NCI-H2227 (cell line): Measurements from ENCODE around the gene RAB3D.
"Not testable (repeated sequence)": the region's sequence is repeated elsewhere in the genome, so short reads cannot be mapped to it uniquely, and the experiment has no call there.

ENCODE experiments used
- DNase-seq: peaks from one replicate; lab custom pipeline; 2025; ENCODE audit not compliant: unreplicated experiment; lab: John Stamatoyannopoulos, UW

Gene RAB3D

DNA sequence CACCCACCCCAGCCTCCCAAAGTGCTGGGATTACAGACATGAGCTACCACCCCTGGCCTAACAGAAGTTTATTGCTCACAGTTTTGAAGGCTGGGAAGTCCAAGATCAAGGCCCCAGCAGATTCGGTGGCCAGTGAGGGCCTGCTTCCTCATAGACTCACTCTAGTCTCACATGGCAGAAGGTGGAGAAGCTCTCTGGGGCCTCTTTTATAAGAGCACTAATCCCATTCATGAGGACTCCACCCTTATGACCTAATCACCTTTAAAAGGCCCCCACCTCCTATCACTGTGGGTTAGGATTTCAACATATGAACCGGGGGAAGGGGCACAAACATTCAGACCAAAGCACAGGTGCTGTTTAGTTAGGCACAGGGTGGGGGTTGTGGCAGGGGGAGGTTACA lies 28.1 kb upstream of the RAB3D start:
- no peak for DNase-seq

DNA sequence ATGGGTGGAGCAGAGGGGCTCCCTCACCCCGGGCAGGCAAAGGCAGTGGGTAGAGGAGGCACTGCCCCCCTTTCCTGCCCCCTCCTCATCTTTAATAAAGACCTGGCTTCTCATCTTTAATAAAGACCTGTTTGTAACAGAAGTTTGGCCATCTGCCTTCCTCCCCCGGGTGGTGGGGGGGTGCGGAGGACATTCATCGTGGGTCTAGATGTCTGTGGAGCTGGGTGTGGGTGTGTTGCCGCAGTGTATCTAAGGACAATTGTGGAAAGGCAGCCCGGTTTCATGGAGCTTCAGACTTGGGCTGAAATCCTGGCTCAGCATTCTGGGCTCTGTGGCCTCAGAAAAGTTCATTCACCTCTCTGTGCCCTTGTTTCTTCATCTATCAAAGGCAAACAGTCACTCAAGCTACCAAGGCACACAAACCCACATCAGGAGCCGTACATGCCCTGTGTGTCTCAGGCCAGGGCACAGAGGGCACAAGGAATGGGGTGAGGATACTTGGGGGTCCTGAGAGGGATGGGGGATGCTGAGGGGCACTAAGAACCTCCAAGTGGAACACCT lies 26.2 kb upstream of the RAB3D start:
- no peak for DNase-seq

DNA sequence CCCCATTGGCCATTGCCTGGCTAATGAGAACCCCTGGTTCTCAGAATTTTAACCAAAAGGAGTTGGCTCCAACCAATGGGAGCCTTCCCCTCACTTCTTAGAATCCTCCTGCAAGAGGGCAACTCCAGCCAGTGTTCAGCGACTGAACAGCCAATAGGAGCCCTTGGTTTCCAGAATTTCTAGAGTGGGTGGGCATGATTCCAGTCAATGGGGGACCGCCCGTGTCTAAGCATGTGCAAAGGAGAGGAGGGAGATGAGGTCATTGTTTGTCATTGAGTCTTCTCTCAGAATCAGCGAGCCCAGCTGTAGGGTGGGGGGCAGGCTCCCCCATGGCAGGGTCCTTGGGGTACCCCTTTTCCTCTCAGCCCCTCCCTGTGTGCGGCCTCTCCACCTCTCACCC lies 25.5 kb upstream of the RAB3D start:
- no peak for DNase-seq

DNA sequence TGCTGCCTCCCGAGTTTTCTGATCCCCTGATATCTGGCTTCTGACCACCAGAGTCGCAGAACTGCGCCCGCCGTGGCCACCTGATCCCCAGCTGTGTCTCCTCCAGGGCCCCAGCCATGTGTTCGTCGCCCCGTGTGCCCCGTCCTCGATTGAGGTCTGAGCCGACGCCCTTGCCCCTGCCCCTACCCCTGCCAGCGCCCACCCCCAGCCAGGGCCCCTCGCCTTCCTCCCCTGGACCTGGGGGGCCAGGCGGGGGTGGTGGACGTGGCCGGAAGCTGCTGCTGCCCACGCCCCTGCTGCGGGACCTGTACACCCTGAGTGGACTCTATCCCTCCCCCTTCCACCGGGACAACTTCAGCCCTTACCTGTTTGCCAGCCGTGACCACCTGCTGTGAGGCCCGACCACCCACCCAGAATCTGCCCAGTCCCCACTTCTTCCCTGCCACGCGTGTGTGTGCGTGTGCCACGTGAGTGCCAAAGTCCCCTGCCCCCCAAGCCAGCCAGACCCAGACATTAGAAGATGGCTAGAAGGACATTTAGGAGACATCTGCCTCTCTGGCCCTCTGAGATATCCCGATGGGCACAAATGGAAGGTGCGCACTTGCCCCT lies 24.9 kb upstream of the RAB3D start:
- DNase-seq: no peak

DNA sequence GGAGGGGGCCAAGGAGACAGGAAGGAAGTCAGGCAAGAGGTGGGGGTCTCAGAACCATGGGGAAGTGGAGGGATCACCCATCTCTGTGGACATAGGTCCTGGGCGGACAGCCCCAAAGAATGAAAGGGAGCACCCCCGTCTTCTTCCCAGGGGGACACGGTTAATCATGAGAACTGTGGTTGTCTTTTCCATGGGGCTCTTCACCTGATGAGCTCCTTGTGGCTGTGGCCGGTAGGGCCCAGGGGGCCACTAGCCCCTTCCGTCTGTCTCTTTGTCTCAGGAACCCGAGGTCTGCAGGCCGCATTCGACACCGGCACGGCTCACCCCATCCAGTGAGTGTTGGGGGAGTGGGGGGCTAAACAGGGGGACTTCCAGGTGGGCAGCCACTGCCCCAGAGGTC lies 24.4 kb upstream of the RAB3D start:
- no peak for DNase-seq

DNA sequence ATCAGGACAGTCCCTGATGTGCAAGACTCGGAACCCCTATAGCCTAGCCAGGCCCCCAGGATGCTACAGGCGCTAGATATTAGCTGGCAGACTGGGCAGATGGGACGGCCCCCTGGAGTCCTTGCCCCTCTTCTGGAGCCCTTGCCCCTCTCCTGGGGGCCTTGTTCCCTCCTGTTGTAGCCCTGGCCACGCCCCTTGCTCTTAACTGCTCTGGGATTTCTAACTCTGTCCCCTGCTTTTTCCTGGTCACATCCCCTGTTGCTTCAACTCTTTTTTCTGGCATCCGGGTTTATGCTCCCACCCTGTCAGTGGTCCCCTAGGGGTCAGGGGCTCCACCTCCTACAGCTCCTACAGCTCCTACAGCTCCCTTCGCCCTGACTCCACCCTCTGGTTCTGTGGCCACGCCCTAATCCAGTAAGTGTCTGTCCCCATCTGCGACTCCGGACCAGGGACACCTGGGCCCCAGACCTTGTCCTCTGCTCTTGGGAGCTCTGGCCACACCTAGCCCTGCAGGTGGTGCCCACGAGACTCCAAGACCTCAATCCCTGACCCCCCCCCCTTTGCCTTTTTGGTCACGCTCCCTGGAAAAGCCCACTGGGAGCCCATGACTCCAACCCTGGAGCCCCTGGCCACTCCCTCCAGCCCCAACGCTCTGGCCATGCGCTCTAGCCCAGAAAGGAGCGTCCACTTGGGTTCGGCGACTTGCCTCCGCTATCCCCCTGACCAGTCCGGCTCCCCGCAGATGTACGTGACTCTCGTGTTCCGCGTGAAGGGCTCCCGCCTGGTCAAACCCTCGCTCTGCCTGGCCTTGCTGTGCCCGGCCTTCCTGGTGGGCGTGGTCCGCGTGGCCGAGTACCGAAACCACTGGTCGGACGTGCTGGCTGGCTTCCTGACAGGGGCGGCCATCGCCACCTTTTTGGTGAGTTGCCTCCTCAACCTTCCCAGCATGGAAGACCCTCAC lies 22.6 kb upstream of the RAB3D start:
- no peak for DNase-seq

DNA sequence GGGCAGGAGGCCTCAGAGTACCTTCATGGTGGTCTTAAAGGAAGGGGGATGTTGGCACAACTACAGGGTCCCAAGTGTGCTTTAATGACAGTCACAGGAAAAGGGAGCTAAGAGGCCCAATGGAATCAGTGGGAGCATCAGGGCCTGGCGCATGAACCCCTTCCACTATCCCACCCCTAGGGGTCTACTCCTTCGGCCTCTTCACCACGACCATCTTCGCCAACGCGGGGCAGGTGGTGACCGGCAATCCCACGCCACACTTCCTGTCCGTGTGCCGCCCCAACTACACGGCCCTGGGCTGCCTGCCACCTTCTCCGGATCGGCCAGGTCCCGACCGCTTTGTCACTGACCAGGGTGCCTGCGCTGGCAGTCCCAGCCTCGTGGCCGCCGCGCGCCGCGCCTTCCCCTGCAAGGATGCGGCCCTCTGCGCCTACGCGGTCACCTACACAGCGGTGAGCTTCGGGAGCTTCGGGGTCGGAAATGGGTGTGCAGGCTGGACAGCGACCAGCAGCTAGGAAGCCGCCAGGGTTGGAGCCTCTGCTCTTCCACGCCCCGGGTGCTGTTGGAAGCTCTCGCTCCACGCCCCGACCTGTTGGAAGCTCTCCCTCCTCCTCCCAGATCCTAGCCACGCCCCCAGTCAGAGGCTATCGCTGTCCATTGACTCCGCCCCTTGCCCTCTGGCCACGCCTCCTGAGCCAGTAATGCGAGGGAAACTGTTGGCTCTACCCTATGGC lies 21.7 kb upstream of the RAB3D start:
- DNase-seq: no peak

DNA sequence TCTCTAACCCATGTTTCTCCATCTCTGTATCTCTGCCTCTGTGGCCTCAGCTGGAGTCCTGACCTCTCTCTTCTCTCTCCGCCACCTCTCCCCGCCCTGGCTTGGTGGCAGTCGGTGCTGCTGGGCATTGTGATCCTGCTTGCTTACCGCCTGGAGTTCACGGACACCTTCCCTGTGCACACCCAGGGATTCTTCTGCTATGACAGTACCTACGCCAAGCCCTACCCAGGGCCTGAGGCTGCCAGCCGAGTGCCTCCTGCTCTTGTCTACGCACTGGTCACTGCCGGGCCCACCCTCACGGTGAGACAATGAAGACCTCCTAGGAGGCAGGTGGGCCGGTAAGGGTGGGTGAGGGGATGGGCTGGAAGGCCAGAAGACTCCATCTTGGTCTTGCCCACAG lies 20.0 kb upstream of the RAB3D start:
- DNase-seq: no peak

DNA sequence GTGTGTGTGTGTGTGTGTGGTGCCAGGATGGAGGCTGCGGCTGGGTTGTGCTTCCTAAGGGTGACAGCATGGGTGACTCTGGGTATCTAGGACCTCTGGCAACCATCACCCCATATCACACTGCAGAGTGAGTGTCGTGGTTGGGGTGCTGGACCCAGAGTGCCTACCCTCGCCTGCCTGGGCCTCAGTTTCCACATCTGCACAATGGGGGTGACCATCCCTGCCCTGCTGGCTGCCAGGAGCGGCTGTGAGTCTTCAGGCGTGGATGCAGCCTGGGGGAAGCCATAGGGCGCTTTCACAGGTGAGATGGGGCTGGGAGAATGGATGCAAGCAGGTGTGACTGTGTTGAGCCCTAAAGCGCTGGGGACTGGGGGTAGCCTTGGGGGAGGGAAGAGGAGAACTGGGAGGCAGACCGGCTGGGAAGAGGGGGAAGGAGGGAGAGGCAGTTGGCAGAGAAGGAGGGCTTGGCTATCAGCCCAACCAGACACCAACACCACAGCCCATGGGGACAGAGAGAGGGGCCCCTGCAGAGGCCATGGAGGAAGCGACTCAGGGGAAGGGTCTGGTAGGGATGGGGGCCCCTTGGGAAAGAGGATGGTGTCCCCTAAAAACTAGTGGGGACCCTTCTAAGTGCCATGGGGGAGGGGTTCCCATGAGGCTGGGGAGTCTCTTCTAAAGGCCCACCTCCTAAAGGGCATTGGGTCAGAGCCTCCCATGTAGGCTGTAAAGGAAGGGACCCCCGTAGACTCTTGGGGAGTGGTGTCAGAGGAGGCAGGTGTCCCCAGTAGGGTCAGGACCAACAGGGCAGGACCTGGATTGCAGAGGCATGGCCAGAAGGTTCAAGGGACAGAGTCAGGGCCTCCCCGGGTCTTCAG lies 17.5 kb upstream of the RAB3D start:
- DNase-seq: no peak

DNA sequence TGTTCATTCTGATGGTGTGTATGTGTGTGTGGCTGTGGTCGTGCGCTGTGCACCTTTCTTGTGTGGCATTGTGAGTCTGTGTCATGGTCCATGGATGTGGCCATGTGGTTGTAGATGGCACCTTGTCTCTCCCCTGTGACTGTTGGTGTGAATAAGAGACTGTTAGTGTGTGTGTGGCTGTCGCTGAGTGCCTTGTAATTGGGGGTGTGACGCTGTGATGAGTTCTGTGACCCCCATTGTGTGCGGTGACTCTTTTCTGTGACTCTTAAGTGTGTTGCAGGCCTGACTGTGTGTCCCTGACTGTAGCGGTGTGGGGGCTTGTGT lies 16.6 kb upstream of the RAB3D start:
- DNase-seq: no peak

DNA sequence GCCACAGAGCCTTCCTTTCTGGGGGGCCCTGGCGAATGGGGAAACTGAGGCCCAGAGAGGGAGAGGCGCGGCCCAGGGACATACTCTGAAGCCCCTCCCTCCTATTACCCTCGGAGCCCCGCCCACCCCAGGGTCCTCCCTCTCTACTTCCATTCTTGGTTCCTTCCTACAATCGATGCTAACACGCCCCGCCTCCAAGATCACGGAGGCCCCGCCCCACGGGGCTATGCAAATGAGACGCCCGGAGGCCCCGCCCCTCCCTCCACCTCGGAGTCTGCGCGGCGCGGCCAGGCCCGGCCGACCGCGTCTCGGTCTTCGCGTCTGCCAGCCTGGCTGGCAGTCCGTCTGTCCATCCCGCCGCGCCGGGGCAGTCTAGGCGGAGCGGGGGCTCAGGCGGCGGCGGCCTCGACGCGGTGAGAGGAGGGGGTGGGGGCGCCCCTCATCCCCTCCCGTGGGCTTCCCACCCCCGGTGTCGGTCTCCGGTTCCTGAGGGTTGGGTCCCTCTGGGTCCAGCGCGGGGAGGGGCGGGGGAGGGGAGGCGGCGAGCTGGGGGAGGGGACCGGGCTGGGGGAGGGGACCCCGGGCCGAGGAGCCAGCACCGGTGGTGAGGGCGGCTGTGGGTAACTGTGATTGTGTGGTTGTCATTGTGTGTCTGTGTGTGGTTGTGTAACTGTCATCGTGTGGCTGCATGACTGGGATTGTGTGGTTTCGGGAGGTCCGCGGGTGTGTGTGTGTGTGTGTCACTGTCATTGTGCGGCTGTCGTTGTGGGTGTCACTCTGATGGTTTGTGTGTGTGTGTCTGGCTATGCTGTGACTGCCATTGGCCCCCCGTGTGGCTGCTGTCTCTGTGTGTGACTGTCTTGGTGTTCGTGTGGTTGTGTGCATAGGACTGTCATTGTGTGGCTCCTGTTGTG lies 16.0 kb upstream of the RAB3D start, which contains the start of gene PLPPR2:
PLPPR2 (plus strand) TSS at position 273 of the 914 bp plus-strand sequence. CDS start 2,242 bp downstream, outside the sequence.
- peak; percentile 92 for DNase-seq

DNA sequence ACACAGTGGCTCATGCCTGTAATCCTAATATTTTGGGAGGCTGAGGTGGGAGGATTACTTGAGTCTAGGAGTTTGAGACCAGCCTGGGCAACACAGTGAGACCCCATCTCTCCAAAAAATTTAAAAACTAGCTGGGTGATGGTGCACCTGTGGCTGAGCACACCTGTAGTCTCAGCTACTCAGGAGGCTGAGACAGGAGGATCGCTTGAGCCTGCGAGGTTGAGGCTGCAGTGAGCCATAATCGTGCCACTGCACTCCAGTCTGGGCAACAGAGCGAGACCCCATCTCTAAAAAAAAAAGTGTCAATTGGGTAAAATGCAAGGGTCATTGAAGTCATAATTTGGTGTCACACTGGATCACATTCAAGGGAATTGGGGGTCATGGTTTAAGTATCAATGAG lies 14.6 kb upstream of the RAB3D start:
- not testable (repeated sequence) for DNase-seq

DNA sequence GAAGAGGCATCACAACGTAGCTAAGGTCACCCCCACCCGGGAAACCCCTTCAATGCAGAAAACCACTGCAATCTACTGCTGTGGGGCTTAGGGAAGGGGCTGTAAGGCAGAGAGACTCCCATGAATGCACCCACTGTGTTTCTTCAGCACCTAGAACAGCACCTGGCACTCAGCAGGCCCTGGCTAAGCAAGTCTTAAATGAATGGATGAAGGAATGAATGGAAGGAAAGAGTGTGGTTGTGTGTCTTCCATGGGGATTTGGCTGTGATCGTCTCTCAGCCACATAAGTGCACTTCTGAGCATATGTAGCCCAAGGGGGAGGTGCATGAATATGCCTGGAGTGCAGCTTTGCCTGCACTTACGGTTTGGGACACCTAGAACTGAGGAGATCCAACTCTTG lies 9.7 kb upstream of the RAB3D start:
- no peak for DNase-seq

DNA sequence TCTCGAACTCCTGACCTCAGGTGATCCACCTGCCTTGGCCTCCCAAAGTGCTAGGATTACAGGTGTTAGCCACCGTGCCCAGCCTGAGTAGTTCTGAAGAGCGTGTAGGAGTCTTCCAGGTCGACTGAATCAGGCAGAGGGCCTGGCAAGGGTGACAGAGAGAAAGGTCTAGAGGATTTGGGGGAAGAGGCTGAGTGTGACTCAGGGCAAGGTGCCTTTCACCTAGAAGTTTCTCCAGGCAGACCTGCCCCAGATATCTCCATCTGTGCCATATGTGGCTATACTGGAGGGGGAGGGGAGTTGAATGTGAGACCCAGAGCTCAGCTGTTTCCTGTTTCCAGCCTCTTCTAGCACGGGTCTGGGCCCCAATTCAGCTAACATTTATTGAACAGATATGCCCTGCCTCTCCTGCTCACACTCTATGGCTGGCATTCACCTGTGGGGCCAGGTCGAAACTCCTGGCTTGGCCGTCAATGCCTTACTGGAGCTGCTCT lies 8.1 kb upstream of the RAB3D start:
- DNase-seq: no peak

DNA sequence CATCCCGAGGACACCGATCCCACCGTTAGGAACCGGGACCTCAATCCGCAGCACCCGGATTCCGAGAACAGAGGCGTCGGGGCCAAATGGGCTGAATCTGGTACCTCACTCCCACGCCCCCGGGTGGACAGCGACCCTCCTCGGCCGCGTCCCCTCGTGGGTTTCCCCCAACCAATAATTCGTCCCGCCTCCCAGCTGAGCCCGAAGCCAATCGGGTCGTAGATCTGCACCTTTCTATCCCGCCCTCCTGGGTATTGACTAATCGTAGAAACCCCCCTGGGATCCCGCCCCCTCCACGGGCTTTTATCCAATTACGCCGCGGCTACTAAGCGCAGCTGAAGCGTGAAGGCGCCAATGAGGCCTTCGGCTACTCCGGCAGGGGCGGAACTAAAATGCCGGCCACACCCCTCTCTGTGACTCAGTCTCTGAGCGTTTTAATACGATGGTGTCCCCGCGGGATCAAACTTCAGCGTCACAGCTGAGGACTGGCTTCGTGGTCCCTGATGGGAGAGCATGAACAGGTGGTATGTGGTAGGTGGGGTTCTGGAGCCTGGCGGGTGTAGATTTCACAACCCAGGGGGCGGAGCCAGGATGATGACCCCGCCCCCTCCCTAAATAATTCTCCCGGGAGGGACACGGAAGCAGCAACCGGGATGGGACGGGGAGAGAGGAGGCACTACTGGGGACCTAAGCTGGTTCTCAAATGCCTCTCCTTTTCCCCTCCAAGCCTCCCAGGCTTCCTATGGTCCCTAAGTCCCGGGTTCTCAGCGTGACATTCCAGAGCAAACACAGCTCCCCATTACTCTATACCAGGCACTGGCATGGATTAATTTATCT lies 6.9 kb upstream of the RAB3D start, which contains the start of the genes CCDC159 and TMEM205:
CCDC159 (plus strand) TSS at position 416 of the 837 bp plus-strand sequence; CDS start at position 504, 88 bp downstream.
TMEM205 (minus strand) TSS at position 165 of the 837 bp plus-strand sequence. CDS start 649 bp downstream, outside the sequence.
- peak; percentile 98 for DNase-seq

DNA sequence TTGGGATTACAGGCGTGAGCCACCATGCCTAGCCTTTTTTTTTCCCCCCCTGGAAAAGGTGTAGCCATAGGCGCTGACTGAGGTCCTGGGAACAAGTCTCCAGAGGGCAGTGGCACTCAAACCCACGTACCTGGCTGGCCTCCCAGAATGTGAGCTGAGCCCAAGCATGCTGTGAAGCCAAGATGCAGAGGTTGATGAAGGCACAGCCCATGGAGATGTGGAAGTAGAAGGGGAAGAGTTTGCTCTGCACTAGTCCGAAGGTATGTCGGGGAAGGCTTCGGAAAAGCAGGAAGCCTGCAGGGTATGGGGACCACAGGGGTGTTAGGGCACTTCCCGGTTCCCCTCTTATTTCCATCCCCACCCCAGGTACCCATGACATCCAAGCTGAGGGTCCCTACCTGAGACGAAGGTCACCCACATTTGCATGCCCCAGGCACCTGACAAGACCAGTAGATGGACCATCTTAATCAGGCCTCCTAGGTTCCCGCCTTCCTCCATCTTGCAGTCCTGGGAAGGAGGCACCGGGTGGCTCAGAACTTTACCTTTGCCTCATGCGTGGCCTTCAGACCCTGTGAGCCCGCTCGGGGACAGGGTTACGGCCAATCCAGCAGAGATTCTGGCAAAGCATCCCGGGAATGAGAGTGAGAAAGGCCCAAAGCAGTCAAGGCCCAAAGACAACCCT lies 5.8 kb upstream of the RAB3D start:
- DNase-seq: no peak

DNA sequence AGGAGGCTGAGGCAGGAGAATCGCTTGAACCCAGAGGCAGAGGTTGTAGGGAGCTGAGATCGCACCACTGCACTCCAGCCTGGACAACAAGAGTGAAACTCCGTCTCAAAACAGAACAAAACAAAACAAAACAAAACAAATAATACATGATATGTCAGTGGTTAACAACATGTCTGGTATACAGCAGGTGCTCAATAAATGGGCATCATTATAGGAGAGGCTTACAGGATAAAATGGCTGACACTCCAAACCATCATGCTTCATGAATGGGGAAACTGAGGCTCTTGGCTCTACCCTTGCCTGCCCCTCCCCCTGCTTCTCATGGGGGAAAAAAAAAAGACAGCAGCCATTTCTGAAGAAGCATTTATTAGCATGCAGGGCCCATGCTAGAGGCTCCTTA lies 3.0 kb upstream of the RAB3D start:
- no peak for DNase-seq

DNA sequence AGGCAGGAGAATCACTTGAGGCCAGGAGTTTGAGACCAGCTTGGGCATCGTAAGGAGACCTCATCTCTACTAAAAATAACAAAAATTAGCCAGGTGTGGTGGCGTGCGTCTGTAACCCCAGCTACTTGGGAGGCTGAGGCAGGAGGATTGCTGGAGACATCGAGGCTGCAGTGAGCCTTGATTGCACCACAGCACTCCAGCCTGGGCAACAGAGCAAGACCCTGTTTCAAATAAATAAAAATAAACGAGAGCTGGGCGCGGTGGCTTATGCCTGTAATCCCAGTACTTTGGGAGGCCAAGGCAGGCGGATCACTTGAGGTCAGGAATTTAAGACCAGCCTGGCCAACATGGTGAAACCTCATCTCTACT lies 626 bp upstream of the RAB3D start:
- not testable (repeated sequence) for DNase-seq
